ENCODE results near the gene POLR2B.

GRCh38 chr4:57051524-57051923 is 72.8 kb downstream of the POLR2B start:
- no peak for TF ChIP-seq CTCF (conservative IDR thresholded peaks at IDR 0.05 in 1 of 2, IDR thresholded peaks at IDR 0.05 in 1 of 2; ENCODE audit: extremely low read depth in 1 of 2, insufficient read depth in 1 of 2, low read depth in 1 of 2, low read length in 2 of 2)
- TF ChIP-seq EZH2 (IDR thresholded peaks at IDR 0.05; ENCODE audit: borderline replicate concordance, low read length), result no peak
